ENCODE measurements around the gene UBE2QL1.
"Not testable (repeated sequence)": the region's sequence is repeated elsewhere in the genome, so short reads cannot be mapped to it uniquely, and the experiment has no call there.

UBE2QL1 gene

DNA sequence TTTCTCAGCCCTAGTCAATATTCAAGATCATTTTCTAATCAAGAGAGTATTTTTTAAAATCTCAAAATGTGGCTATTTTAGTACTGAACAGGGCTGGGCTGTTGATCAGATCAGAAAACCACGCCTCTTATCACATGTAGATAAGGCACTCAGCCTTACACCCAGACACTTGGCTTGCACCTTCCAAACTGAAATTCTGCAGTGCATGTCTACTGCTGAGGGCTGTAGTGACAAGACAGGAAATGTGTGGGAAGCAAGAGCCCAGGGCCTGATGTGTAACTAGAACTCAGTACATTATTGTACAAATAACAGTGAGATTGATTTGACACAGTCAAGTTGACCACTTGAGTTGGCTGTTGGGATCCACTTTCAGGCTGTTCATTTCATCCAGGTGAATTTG lies 48.6 kb downstream of the UBE2QL1 start:
- DNase-seq (ENCODE audit: low read depth in 2 of 2), result no peak

GRCh38 chr5:6498968-6499367 lies 50.3 kb downstream of the UBE2QL1 start:
- no peak for DNase-seq (ENCODE audit: low read depth in 2 of 2)

DNA sequence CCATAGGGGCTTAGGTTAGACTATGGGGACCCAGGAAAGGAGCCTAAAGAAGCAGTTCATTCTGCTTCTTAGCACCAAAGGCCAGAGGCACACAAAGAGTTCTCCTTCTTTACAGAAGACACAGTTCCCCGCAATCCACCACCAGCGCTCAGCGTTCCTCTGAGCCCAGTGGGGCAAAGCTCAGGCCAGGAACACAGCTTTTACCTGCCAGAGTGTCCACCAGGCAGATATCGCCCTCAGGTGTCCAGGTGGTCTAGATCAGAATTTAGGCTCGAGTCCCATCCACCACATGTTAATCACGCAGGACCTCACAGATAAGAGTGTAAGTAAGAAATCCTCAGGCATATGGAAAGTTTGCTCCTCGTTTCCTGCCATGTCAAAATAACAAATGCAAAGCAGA lies 53.0 kb downstream of the UBE2QL1 start:
- DNase-seq (ENCODE audit: low read depth in 2 of 2), result no peak

- DNase-seq (ENCODE audit: low read depth in 2 of 2), result no peak
Measured at GRCh38 chr5:6502421-6502820, 53.8 kb downstream of the UBE2QL1 start.

DNA sequence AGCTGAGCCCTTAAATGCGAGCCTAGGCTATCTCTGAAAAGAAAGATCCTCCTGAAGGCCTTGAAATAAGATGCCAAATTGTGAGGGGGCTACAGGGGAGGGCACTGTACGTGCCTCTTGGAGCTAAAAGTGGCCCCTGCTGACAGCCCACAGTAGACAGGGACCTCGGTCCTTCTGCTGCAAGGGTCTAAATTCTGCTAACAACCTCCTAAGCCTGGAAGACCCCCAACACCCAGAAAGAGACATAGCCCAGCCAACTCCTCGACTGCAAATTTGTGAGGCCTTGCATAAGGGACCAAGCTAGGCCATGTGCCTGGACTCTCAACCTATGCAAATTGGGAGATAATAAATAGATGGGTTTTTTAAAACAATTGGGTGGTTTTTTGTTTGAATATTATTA lies 54.7 kb downstream of the UBE2QL1 start:
- DNase-seq (ENCODE audit: low read depth in 2 of 2), result no peak

DNA sequence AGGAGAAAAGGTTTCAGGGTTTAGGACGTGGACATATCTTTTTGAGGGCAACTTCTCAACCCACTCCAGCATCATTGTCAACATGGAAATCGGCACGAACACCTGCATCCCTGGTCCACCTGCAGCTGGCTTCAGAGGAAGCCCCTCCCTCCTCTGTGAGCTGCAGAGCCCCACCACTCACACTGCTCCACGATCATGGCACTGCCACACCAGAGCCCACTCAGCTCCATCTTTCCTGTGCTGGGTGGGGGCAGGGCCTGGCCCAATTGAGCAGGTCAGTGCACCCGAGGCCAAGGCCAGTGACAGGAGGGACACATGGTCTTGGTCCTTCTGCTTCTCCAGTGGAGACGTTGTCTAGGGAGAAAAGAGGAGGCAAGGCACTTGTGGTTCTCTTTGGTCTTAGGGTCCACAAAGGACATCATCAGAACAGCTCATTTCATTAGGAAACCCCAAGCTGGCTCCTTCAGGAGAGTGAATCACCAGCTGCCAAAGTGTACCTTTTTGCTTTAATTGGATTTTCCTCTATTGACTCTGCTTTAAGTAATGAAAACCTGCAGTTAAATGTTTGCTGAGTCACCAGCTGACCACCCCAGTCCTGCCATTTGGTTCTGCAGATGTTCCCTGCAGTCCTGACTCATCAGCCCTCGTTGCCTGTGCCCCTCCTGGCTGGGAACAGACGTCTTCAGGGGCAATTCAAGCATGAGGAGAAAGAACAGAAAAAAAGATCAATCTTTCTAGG lies 56.2 kb downstream of the UBE2QL1 start:
- no peak for DNase-seq (ENCODE audit: low read depth in 2 of 2)

- no peak for DNase-seq (ENCODE audit: low read depth in 2 of 2)
Measured at GRCh38 chr5:6505416-6505755, 56.7 kb downstream of the UBE2QL1 start.

DNA sequence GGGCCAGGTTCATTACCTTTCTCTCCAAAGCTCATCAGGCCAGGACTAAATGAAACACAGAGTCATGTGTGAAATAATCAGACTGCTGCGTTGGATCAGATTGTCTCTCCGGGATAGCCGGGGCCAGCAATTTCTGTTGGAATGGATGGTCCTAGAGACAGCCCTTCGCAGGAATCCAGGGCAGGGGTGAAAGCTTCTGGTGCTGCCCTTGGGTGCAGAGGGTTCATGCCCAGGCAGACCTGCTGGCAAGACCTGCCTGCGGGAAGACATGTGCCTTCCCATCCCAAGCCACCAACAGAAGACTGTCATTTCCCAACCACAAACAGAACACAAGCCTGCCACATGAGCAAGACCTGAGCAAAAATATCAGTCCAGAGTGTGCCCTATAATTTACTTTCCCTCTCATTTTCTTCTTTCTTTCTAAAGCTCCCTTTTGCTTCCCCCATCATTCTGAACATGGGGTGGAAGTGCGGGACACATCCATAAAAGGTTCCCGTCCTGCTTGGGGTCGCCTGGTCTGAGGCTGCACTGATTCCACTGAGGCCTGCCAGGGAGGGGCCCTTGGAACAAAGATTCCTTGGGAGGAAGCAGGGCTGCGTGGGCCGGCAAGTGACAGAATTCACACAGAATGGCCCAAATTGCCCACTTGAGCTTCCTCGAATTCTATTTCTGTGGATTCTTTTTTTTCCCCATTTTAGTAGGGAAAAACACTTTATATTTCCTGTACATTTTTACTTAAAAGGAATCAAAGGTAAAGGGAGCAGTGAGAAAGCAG lies 57.3 kb downstream of the UBE2QL1 start:
- DNase-seq (ENCODE audit: low read depth in 2 of 2), result no peak

DNA sequence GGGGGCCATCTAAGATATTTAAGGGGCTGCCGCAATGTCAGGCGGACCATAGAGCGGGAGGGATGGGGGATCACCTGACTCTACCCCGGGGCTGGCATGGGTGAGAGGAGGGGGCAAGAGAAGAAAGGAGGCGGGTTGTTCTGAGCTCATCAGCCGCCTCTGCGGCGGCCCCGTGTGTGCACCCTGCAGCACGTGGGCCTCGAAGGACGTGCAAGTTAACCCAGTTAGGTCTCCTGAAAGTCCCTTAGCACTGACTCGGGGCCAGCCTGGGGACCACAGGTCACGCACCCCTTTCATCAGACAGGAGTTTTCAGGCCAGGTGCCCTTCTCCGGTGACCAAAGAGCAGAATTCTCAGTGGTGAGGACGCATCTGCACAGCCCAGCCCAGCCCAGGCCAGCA lies 58.0 kb downstream of the UBE2QL1 start:
- no peak for DNase-seq (ENCODE audit: low read depth in 2 of 2)

DNA sequence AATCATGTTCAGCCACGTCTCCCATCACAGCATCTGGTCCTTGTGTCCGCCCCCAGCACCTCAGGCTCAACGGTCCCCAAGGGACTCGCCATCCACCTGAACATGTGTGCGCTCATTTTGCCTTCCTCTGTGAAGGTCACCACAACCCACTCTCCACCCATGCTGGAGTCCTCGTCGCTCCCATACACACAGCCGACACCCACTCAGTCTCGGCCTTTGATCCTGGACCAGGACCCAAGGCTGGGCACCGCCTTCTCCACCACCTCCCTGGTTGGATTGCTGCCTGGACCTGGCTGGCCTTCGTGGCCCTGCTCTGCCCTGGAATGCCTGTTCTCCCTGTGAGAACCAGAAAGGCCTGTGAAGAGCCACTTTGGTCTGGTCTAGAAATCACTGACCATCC lies 60.3 kb downstream of the UBE2QL1 start:
- no peak for DNase-seq (ENCODE audit: low read depth in 2 of 2)

DNA sequence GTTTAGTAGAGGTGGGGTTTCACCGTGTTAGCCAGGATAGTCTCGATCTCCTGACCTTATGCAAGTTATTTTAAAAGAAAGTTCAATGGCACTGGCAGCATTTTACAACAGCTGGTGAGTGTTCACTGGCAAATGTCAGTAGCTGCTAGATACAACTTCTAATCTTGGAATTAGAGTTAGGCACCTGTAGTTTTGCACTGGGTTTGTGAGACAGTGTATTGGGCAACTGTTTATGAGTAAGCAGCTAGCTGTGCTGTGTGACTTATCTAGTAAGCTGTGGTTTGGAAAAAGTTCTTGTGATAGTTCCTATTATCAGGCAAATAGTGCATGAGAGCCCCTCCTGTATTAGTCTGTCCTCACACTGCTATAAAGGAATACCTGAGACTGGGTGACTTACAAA lies 61.5 kb downstream of the UBE2QL1 start:
- DNase-seq (ENCODE audit: low read depth in 2 of 2), result no peak

DNA sequence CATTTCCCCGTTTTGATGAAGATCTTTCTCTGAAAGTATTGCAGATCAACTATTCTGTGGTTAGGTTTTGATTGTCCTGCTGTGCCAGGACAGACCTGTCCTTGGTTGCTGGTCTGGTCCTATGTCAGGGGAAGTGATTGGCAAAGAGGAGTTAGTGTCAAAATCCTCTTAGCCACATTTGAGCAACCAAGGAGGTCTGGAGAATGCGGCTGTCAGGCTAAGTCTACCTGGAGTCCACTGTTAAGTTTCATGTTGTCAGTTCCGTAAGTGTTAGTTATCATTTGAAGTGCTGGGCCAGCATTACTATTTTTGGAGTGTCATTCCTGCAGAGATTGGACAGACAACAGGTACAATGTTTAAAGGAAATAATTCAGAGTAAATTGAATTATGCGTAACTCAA lies 62.3 kb downstream of the UBE2QL1 start:
- DNase-seq (ENCODE audit: low read depth in 2 of 2), result no peak

DNA sequence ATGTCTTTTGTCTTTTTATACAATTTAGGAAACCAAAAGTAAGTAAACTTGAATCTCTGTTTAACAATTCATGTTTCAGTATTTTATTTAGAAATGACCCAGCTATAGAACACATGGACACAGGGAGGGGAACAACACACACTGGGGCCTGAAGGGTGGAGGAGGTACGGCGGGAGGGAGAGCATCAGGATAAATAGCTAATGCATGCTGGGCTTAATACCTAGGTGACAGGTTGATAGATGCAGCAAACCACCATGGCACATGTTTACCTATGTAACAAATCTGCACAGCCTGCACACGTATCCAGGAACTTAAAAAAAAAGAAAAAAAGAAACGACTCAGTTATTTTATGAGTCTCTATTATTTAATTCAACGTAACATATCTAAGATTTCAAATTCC lies 67.2 kb downstream of the UBE2QL1 start:
- not testable (repeated sequence) for DNase-seq (ENCODE audit: low read depth in 2 of 2)

GRCh38 chr5:6516823-6517222 lies 68.2 kb downstream of the UBE2QL1 start:
- no peak for DNase-seq (ENCODE audit: low read depth in 2 of 2)

GRCh38 chr5:6517510-6517909 lies 68.9 kb downstream of the UBE2QL1 start:
- no peak for DNase-seq (ENCODE audit: low read depth in 2 of 2)

- no peak for DNase-seq (ENCODE audit: low read depth in 2 of 2)
Measured at GRCh38 chr5:6518298-6519057, 69.8 kb downstream of the UBE2QL1 start.

- DNase-seq (ENCODE audit: low read depth in 2 of 2), result no peak
Measured at GRCh38 chr5:6520201-6520600, 71.5 kb downstream of the UBE2QL1 start.

GRCh38 chr5:6522331-6522730 lies 73.7 kb downstream of the UBE2QL1 start:
- no peak for DNase-seq (ENCODE audit: low read depth in 2 of 2)

- DNase-seq (ENCODE audit: low read depth in 2 of 2), result no peak
Measured at GRCh38 chr5:6522923-6523322, 74.3 kb downstream of the UBE2QL1 start.

DNA sequence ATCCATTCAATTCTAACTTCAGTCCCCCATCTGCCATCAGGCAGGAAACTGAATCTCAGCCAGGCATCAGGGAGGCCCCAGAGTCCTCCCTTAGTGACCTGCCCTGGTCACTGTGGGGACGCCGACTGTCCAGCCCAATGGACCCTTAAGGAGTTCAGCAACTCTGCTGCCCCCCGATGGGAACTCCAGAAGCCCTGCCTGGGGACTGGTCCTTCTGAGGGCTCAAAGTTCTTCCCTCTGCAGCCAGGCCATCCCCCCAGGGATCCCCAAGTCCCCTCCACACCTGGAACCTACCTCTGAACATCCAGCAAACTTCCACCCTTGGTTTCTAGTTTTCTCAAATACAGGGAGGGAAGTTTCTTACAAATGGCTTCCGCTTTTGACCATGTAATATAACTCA lies 76.8 kb downstream of the UBE2QL1 start:
- no peak for DNase-seq (ENCODE audit: low read depth in 2 of 2)

DNA sequence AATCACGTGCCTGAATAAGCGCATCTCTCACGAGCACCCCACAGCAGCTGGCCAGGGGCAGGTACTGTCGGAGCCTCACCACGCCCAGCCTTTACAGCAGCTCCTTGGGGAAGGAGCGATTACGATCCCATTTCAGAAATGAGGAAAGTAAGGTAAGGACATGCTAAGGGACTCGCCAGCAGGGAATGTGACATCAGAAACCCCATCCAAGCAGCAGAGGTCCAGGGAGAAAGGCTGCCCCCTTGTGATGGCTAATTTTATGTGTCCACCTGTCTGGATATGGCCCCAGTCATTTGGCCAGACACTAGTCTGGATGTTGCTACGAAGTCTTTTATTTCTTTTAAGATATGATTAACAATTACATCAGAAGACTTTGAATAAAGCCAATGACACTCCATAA lies 77.3 kb downstream of the UBE2QL1 start:
- DNase-seq (ENCODE audit: low read depth in 2 of 2), result no peak

- no peak for DNase-seq (ENCODE audit: low read depth in 2 of 2)
Measured at GRCh38 chr5:6527749-6528455, 79.2 kb downstream of the UBE2QL1 start.

Measured in stimulated activated CD8-positive, alpha-beta memory T cell treated with anti-CD3 and anti-CD28 coated beads, Interleukin-7, amount 100 ng/mL, for 4 hours (primary cell).